Activated naive CD8-positive, alpha-beta T cell (primary cell): ENCODE measurements around the gene XDH.

Source experiments
- H3K27ac Mint-ChIP-seq: one replicate; pipeline ENCODE4 v1.8.0; 2021; ENCODE audit warnings: mixed read lengths
- H3K27me3 Mint-ChIP-seq: one replicate; pipeline ENCODE4 v1.8.0; 2021; ENCODE audit warnings: mixed read lengths
- H3K36me3 Mint-ChIP-seq: one replicate; pipeline ENCODE4 v1.8.0; 2021; ENCODE audit warnings: mixed read lengths
- H3K4me1 Mint-ChIP-seq: one replicate; pipeline ENCODE4 v1.8.0; 2021; ENCODE audit warnings: low read depth, mixed read lengths
- H3K4me3 Mint-ChIP-seq: one replicate; pipeline ENCODE4 v1.8.0; 2021; ENCODE audit warnings: mild to moderate bottlenecking, mixed read lengths
- H3K9me3 Mint-ChIP-seq: one replicate; pipeline ENCODE4 v1.8.0; 2021; ENCODE audit warnings: low read depth, mixed read lengths

XDH gene

DNA sequence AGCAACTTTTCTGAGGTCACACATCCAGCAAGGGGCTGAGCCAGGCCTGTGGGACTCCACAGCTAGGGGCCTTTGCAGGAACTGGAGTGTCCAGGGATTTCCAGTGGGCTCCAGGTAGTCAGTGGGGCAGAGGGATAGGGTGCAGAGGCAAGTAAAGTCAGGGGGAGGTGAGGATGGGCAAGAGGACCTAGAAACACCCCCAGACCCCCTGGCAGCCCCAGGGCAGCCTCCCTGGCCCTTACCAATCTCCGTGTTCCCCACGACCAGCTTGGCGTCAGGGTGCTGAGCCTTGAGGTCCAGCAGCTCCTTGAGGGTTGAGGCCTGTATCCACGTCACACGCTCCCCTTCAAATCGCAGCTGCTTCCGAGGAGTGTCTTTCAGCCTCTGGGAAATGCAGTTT is 28.4 kb downstream of the XDH start:
- no peak overlapping the region for H3K27ac Mint-ChIP-seq
- H3K9me3 Mint-ChIP-seq: no peaks in the 10 kb centered on the region
- H3K27me3 Mint-ChIP-seq: no peaks in the 10 kb centered on the region
- H3K36me3 Mint-ChIP-seq: no peaks in the 10 kb centered on the region
- H3K4me3 Mint-ChIP-seq: no peak overlapping the region
- H3K4me1 Mint-ChIP-seq: no peaks in the 10 kb centered on the region

DNA sequence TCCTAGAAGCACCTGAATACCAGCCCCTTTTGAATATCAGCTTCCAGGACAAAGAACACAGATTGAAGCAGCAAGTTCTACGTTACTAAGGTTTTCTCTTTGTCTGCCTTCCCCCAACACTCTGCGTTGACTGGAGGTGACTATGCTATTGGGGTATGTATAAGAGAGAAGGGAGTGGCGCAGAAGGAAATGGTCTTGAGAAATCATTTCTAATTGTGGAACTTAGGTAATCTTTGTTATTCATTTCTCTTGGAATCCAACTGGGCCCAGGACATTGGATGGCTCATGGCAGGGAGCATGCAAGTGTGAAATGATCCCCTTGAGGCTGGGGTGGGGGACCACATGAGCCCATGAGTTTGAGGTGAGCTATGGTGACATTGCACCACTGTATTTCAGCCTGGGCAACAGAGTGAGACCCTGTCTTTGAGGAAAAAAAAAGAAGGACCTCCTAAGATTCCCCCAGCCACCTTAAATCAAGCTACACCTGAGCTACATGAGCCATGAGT is 29.7 kb downstream of the XDH start:
- H3K4me3 Mint-ChIP-seq: no peak overlapping the region
- H3K4me1 Mint-ChIP-seq: no peaks in the 10 kb centered on the region
- no peaks in the 10 kb centered on the region for H3K27me3 Mint-ChIP-seq
- H3K27ac Mint-ChIP-seq: no peak overlapping the region
- no peaks in the 10 kb centered on the region for H3K36me3 Mint-ChIP-seq
- no peaks in the 10 kb centered on the region for H3K9me3 Mint-ChIP-seq

DNA sequence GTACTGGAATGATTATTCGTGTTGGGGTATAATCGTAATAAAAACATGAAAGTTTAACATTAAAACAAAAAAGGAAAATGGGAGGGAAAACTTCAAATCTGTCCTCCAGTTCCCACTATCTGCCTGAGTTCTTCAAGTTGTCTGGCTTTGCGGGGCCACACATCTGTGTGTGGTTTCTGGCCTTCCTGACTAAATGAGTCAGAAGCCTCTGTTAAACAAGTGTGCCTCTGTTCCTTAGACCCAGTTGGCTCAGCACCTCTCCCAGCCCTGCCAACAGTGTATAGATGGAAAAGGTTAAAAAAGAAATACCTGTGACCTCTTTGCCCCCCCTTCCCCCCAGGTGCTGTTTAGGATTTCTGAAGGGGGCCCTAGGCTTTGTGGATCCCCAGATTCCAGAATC is 30.2 kb downstream of the XDH start:
- no peaks in the 10 kb centered on the region for H3K4me1 Mint-ChIP-seq
- H3K9me3 Mint-ChIP-seq: no peaks in the 10 kb centered on the region
- no peaks in the 10 kb centered on the region for H3K36me3 Mint-ChIP-seq
- H3K4me3 Mint-ChIP-seq: no peak overlapping the region
- no peak overlapping the region for H3K27ac Mint-ChIP-seq
- no peaks in the 10 kb centered on the region for H3K27me3 Mint-ChIP-seq

DNA sequence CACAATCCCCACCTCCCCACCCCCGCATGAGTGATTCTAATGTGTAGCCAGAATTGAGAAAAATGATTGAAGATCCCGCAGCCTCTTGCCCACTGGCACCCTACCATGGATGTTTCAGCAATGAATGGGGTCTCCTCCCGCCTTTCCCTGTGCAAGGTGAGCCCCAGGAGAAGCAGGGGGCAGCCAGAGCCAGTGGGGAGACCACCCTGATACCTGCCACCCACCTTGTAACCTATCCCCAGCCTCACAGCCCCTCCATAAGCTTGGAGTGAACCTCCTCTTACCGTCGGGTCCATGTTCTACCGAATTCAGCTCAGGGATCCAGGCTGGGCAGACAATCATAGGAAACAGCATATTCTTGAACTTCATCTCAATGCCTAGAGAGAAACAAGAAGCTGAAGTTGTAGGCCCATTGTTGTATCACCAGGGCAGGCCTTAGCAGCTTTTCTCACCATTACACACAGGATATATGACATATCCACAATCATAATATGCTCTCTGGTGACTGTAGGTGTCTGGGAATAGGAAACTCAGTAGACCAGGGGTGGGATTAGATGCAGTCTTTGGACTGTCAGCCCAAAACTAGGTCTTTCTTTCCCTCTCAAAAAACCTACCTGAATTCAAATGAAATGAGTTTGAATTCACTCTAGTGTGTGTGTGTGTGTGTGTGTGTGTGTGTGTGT is 30.9 kb downstream of the XDH start:
- Mint-ChIP-seq H3K27ac (no peak overlapping the region), H3K9me3 (no peaks in the 10 kb centered on the region), H3K36me3 (no peaks in the 10 kb centered on the region), H3K4me3 (no peak overlapping the region), H3K27me3 (no peaks in the 10 kb centered on the region), H3K4me1 (no peaks in the 10 kb centered on the region)

DNA sequence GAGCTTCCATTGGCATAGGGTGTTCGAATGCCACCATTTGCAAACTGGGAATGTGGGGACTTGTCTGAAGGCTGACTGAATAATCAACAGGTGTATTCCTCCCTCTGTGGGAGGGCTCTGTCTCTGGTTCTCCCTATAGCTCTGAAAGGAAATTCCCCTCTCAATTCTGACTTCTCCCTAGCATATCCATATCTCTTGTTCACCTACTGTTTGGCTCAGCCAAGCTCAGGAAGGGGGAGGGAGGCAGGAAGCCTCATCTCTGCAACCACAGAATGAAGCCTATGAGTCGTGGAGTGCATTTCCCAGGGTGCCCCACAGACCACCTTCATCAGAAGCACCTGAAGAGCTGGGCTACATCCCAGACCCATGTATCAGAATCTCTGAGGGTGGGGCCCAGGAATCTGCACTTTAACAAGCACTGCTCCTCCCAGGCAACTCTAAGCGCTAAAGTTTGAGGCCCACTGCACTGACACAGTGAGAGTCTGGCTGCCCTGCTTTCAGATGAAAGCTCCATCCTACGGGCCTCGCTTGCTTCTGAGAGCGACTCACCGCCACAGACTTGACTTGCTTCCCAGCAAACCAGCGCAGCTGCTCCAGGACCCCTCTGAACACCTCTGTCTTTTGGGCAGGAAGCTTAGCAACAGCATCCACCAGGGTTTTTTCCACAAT is 32.0 kb downstream of the XDH start:
- Mint-ChIP-seq H3K4me1 (no peaks in the 10 kb centered on the region), H3K4me3 (no peak overlapping the region), H3K9me3 (no peaks in the 10 kb centered on the region), H3K27me3 (no peaks in the 10 kb centered on the region), H3K36me3 (no peaks in the 10 kb centered on the region), H3K27ac (no peak overlapping the region)

DNA sequence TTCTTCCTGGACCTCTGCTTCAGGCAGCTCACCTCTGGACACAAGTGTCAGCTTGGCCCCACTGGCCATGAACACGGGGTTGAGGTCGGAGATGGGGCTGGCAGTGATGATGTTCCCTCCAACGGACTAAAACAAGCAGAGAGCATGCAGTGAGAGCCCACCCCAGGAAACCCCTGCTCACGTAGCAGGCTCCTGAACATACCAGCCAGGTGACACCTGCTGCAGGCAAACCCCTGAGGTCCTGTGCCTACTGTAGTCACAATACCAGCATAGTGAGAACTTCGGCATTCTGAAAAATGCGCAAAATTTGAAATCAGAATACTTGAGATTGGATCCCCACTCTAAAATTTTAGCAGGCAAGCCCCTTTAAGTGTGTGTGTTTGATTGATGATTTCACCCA is 32.9 kb downstream of the XDH start:
- no peak overlapping the region for H3K27ac Mint-ChIP-seq
- no peak overlapping the region for H3K4me3 Mint-ChIP-seq
- no peaks in the 10 kb centered on the region for H3K27me3 Mint-ChIP-seq
- no peaks in the 10 kb centered on the region for H3K36me3 Mint-ChIP-seq
- H3K4me1 Mint-ChIP-seq: no peaks in the 10 kb centered on the region
- no peaks in the 10 kb centered on the region for H3K9me3 Mint-ChIP-seq

DNA sequence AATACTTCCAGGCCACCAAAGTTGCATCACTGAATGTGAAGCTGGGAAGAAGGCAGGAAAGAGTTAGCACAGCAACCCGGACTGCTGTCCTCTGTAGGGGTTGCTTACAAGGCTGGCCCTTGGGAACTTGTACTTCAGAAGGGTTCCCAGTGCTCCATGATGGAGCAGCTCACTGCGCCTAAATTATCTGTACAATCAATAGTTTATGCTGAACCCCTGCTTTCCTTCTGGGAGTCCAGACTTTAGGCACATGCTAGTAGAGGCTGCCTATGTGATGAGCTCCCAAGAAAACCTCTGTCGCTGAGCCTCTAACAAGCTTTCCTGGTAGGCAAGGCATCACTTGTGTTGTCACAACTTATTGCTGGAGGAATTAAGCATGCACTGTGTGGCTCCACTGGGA is 34.3 kb downstream of the XDH start:
- H3K9me3 Mint-ChIP-seq: no peaks in the 10 kb centered on the region
- H3K36me3 Mint-ChIP-seq: no peaks in the 10 kb centered on the region
- no peaks in the 10 kb centered on the region for H3K4me1 Mint-ChIP-seq
- H3K4me3 Mint-ChIP-seq: no peak overlapping the region
- no peak overlapping the region for H3K27ac Mint-ChIP-seq
- no peaks in the 10 kb centered on the region for H3K27me3 Mint-ChIP-seq

DNA sequence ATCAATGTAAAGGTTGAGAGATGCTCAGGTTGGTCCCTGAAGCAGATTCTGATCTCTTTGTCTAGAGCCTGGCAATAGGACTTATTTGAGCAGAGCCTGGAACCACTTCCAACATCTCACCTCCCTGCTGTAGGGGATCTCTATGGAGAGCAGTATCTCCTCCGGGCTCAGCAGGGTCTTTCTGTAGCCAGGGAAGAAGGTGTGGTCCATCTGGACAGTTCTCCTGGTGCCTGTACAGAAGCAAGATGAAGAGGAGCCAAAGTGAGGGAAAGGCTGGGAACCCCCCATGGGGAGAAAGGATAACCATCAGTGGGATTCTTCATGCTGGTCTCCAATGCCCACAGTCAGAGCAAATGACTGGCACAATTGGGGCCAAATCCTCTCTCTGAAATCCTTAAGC is 34.8 kb downstream of the XDH start:
- Mint-ChIP-seq H3K4me3 (no peak overlapping the region), H3K27ac (no peak overlapping the region), H3K36me3 (no peaks in the 10 kb centered on the region), H3K9me3 (no peaks in the 10 kb centered on the region), H3K4me1 (no peaks in the 10 kb centered on the region), H3K27me3 (no peaks in the 10 kb centered on the region)

DNA sequence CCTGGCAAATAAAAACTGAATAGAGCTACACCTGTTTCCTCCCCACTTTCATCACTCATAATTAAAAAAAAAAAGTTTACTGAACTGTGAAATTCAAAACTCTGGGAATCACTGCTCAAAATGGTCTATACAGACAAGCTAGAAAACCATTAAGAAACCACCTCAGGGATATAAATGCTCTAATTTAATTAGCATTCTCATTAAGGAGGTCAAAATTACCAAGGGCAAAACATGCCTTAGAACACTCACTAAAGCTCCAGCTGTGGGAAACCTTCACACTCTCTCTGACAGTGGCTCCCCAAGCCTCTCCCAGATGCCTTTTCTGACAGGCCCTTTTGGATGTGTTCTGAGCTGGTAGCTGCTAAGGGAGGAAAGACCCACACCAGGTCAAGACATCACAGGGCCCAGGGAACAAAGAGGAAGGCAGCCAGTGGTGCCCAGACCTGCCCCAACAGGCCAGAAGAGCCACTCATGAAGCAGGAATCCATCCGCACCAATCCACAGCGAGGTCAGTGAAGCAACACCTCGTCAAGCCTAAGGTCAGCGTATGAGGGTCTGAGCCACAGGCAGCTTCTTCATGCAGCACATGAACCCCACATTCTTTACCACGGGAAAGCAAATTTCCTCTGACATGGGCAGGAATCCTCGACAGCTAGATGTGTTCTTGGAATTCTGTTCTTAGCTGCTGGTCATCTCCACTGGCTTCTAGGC is 35.6 kb downstream of the XDH start:
- Mint-ChIP-seq H3K36me3 (no peaks in the 10 kb centered on the region), H3K4me1 (no peaks in the 10 kb centered on the region), H3K9me3 (no peaks in the 10 kb centered on the region), H3K27ac (no peak overlapping the region), H3K4me3 (no peak overlapping the region), H3K27me3 (no peaks in the 10 kb centered on the region)

DNA sequence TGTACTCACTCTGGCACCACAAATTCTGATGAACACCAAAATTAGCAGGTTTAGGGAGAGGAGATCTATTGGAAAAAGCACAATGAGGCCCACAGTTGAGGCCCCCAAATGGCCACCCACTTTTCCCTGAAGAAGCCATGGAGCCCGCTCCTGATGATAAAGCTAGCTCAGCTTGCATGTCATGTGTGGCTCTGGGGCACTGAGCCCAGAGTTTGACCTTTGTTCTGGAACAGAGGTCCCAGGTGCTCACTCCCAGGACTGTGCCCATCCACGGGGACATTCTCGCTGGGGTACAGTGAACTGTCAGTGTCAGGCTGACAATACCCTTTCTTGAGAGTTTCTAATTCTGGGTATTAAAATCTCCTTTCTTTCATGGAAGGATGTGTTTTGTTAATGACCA is 36.2 kb downstream of the XDH start:
- no peaks in the 10 kb centered on the region for H3K9me3 Mint-ChIP-seq
- H3K27ac Mint-ChIP-seq: no peak overlapping the region
- H3K27me3 Mint-ChIP-seq: no peaks in the 10 kb centered on the region
- no peaks in the 10 kb centered on the region for H3K36me3 Mint-ChIP-seq
- H3K4me1 Mint-ChIP-seq: no peaks in the 10 kb centered on the region
- no peak overlapping the region for H3K4me3 Mint-ChIP-seq

DNA sequence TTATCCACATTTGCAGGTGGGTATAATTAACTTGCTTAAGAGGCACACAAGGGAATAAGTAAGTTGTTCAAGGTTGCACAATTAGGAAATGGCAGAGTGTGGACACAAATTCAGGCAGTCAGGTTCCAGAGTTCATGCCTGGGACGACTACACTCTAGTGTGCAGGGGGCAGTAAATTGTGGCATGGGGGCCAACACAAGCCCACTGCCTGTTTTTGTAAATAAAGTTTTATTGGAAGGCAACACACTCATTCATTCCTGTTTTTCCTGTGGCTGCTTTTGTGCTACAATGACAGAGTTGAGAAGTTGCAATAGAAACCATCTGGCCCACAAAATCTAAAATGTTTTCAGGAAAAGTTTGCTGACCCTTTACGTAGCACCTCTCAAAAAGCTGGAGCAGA is 41.4 kb downstream of the XDH start:
- Mint-ChIP-seq H3K4me1 (no peaks in the 10 kb centered on the region), H3K27me3 (no peaks in the 10 kb centered on the region), H3K9me3 (no peaks in the 10 kb centered on the region), H3K36me3 (no peaks in the 10 kb centered on the region), H3K27ac (no peak overlapping the region), H3K4me3 (no peak overlapping the region)

DNA sequence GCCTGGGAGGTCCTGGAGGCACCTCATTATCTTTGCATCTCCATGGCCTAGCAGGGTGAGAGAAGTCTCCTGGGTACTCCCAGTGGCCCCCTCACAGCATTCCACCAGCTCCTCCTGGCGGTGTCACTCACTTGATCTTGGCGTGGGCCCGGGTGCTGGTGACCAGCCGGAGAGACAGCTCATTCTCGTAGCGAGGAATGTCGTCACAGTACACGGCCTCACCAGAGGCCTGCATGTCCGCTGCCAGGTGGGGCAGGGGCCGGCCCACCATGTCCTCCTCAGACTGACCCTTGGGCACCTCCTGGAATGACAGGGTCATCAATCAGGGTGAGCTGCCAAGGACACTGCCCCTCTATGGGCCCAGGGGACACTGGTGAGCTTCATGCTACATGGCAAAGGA is 42.4 kb downstream of the XDH start:
- Mint-ChIP-seq H3K4me3 (no peak overlapping the region), H3K36me3 (no peaks in the 10 kb centered on the region), H3K27ac (no peak overlapping the region)

DNA sequence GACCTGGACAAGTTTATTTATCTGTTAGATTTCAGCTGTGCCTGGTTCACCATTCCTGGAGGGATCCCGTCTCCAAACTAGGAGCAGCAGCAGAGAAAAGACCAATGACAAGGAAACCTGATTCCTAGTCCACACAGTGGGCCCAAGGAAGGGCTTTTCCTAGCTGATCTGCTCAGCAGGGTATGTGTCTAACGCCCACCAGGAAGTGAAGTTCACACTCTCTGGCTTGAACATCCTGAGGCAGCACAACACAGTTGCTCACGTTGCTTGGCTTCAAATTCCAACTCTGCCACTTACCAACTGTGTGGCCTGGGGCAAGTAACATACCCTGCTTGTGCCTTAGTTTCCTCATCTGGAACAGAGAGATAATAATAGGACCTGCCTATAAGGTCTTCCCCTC is 42.9 kb downstream of the XDH start:
- Mint-ChIP-seq H3K36me3 (no peaks in the 10 kb centered on the region), H3K4me3 (no peak overlapping the region), H3K27me3 (no peaks in the 10 kb centered on the region), H3K4me1 (no peaks in the 10 kb centered on the region), H3K9me3 (no peaks in the 10 kb centered on the region), H3K27ac (no peak overlapping the region)

More for the DNA sequence above, 42.4 kb downstream of the XDH start:
- Mint-ChIP-seq H3K9me3 (no peaks in the 10 kb centered on the region), H3K4me1 (no peaks in the 10 kb centered on the region), H3K27me3 (no peaks in the 10 kb centered on the region)

DNA sequence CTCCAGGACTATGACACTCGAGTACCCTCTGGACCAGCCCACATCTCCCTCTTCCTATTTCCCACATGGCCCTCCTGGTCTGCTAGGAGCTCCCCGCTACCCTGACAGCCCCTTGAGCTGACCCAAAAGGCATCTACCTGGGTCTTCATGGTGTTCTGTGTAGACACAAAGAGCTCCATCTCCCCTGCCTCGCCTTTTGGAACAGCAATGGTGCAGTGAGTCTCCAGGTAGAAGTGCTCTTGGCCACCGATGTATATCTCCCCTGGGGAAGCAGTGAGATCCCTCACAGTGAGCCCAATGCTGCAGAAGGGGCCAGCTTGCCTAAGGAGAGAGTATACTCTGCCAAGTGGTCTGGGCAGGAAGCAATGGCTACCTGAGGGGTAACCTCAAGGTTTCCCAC is 47.8 kb downstream of the XDH start:
- Mint-ChIP-seq H3K36me3 (no peaks in the 10 kb centered on the region), H3K9me3 (no peaks in the 10 kb centered on the region), H3K4me1 (no peaks in the 10 kb centered on the region), H3K27me3 (no peaks in the 10 kb centered on the region), H3K4me3 (no peak overlapping the region), H3K27ac (no peak overlapping the region)

DNA sequence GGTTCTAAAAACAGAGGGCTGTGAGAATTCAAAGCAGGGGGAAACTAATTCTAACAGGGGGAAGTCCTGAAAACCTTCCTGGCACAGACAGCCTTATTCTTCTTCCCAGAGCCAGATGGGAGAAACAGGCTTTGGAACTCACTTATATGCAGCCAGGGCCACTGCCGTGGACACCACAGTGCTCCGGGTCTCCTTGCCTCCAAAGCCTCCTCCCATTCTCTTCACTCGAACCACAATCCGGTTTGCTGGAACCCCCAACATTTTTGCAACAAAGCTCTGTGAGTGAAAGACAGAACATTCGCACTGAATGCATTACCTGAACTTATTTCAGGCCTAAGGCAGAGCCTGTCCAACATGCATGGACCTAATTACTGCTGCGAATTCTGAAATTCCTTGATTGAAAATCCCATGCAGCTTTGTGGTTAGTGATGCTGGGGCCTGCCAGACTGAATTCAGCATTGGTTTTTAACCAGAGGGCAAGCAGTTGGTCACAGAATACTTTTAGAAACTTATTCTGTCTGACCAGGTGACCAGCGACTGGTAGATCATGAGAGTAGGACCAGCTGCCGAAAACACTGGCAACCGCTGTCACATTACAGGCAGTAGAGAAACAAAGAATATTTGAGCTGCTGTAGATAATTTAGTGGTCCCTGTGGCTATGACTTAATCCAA is 48.6 kb downstream of the XDH start:
- Mint-ChIP-seq H3K27ac (no peak overlapping the region), H3K27me3 (no peaks in the 10 kb centered on the region), H3K4me3 (no peak overlapping the region), H3K4me1 (no peaks in the 10 kb centered on the region), H3K36me3 (no peaks in the 10 kb centered on the region), H3K9me3 (no peaks in the 10 kb centered on the region)
